K562 (cell line): ENCODE results near the gene GLIS2. TPM values are rescaled to one million over a fixed set of nuclear protein-coding genes. Genes with fewer than 3 reads are reported as not detected.

Experiments
- ATAC-seq: fragments of 200-7000 bp; cut with Tn5 transposase; 3 replicates; pipeline ENCODE4 v1.9.1; 2020; ENCODE audit warnings: moderate library complexity
- BruUV-seq: library from RNA; stranded (reverse); fragments of 400-500 nt; replicated peaks from 2 replicates; lab custom pipeline; 2021; lab: Mats Ljungman, UMichigan
- CTCF ChIA-PET: fragments of 300-600 bp; formaldehyde crosslinking; extraction: SDS; loops from one replicate; lab custom pipeline; 2021; ENCODE audit warnings: low intra/inter-chr PET ratio; lab: Yijun Ruan, JAX
- POLR2A ChIA-PET: fragments of 300-600, 350-650 bp; sonication (Branson Sonifier 250); formaldehyde crosslinking; extraction: SDS; loops from one replicate; lab custom pipeline; 2021; ENCODE audit warnings: antibody characterized with exemption, inconsistent platforms; lab: Yijun Ruan, JAX
- DNase-seq, 4 experiments: peaks; one replicate each; pipeline versions ENCODE4 v3.0.0 to v3.0.0-alpha.2; 2011 to 2018; ENCODE audit warnings: low spot score in 3 of 4, mixed read lengths in 3 of 4; ENCODE audit errors: extremely low read depth in 1 of 4
- FAIRE-seq: peaks from 2 replicates; lab custom pipeline; 2011; peaks lifted over from hg19 to GRCh38; lab: Jason Lieb, UNC
- H2AFZ ChIP-seq: 2 replicates; pipeline ENCODE4 v1.6.0; 2011; ENCODE audit warnings: low read depth, low read length, control low read depth, inconsistent platforms
- H3K27ac ChIP-seq: fragments of 200-600 bp; 3 replicates; pipeline ENCODE4 v1.8.0; 2011; ENCODE audit warnings: low read depth, mild to moderate bottlenecking, control low read depth, inconsistent platforms, low read length, moderate library complexity, mixed read lengths; ENCODE audit errors: extremely low read depth
- H3K27me3 ChIP-seq, 2 experiments: fragments of 300-600 bp in 1 of 2; 2 replicates in 1 of 2; 3 replicates in 1 of 2; pipeline versions ENCODE4 v1.6.0 to v1.8.0; 2011; ENCODE audit warnings: inconsistent platforms in 2 of 2, low read length in 2 of 2, mild to moderate bottlenecking in 1 of 2, mixed read lengths in 1 of 2, moderate library complexity in 1 of 2; ENCODE audit not compliant: control insufficient read depth in 2 of 2, insufficient read depth in 2 of 2
- H3K36me3 ChIP-seq: fragments of 300-600 bp; 3 replicates; pipeline ENCODE4 v1.8.0; 2011; ENCODE audit warnings: mild to moderate bottlenecking, low read length, inconsistent platforms; ENCODE audit not compliant: control insufficient read depth, insufficient read depth
- H3K4me1 ChIP-seq, 2 experiments: fragments of 200-600 bp in 1 of 2; replicated peaks in 1 of 2; 2 replicates in 1 of 2; 3 replicates in 1 of 2; pipeline versions ENCODE4 v1.5.1 to v1.8.0; 2011; ENCODE audit warnings: inconsistent platforms in 2 of 2, low read length in 2 of 2, mild to moderate bottlenecking in 1 of 2, mixed read lengths in 1 of 2, moderate library complexity in 1 of 2; ENCODE audit not compliant: control insufficient read depth in 2 of 2, insufficient read depth in 2 of 2
- H3K4me2 ChIP-seq: 2 replicates; pipeline ENCODE4 v1.6.1; 2011; ENCODE audit warnings: low read length, control low read depth, inconsistent platforms, mixed read lengths; ENCODE audit not compliant: insufficient read depth
- H3K4me3 ChIP-seq: fragments of 200-600 bp; sonication (generic), shearing (Covaris generic); 2 replicates; pipeline ENCODE4 v1.5.1; 2016; ENCODE audit warnings: control low read depth, inconsistent platforms
- H3K79me2 ChIP-seq: fragments of 200-600 bp; 3 replicates; pipeline ENCODE4 v1.8.0; 2011; ENCODE audit warnings: low read length, inconsistent platforms; ENCODE audit not compliant: control insufficient read depth, insufficient read depth
- H3K9ac ChIP-seq, 2 experiments: 2 replicates each; pipeline versions ENCODE4 v1.6.0 to v1.6.1; 2011; ENCODE audit warnings: low read depth in 2 of 2, low read length in 2 of 2, control low read depth in 1 of 2, inconsistent platforms in 1 of 2, mild to moderate bottlenecking in 1 of 2, mixed read lengths in 1 of 2; ENCODE audit not compliant: insufficient read depth in 1 of 2
- H3K9me1 ChIP-seq: one replicate; pipeline ENCODE4 v1.6.0; 2011; ENCODE audit warnings: inconsistent platforms, mild to moderate bottlenecking, low read length, moderate library complexity; ENCODE audit not compliant: control insufficient read depth, insufficient read depth
- H3K9me3 ChIP-seq: replicated peaks from 2 replicates; pipeline ENCODE4 v1.5.1; 2011; ENCODE audit warnings: low read depth, low read length, inconsistent platforms; ENCODE audit not compliant: control insufficient read depth, insufficient read depth
- H4K20me1 ChIP-seq: replicated peaks from 2 replicates; pipeline ENCODE4 v1.6.1; 2011; ENCODE audit warnings: low read length, inconsistent platforms, mixed read lengths; ENCODE audit not compliant: control insufficient read depth, insufficient read depth
- BRD9 ChIP-seq: fragments of 450-650 bp; IDR thresholded peaks from 2 replicates; pipeline ENCODE4 v1.6.1; 2018; ENCODE audit warnings: low read depth; ENCODE audit not compliant: partially characterized antibody
- CBFB ChIP-seq: sonication (generic); formaldehyde crosslinking; IDR thresholded peaks from 2 replicates; pipeline ENCODE4 v1.4.0; 2020; ENCODE audit warnings: mild to moderate bottlenecking, missing genetic modification reagents
- CHD2 ChIP-seq: IDR thresholded peaks from 2 replicates; pipeline ENCODE4 v1.6.1; 2011; ENCODE audit warnings: low read depth, low read length
- ETV6 ChIP-seq, 3 experiments: fragments of 150-350 bp in 1 of 3; sonication (generic) in 1 of 3; formaldehyde crosslinking in 1 of 3; IDR thresholded peaks; 2 replicates each; pipeline versions ENCODE4 v1.6.1 to v1.8.0; 2014 to 2022; ENCODE audit warnings: borderline replicate concordance in 2 of 3, low read depth in 2 of 3, antibody characterized with exemption in 1 of 3, low read length in 1 of 3, mild to moderate bottlenecking in 1 of 3, missing genetic modification reagents in 1 of 3
- HNRNPK ChIP-seq: fragments of 200-400 bp; formaldehyde crosslinking; IDR thresholded peaks from one replicate; pipeline ENCODE4 v1.6.1; 2018; ENCODE audit warnings: mild to moderate bottlenecking, low read depth, low read length; ENCODE audit not compliant: poor library complexity, severe bottlenecking
- MAFK ChIP-seq: IDR thresholded peaks from 2 replicates; pipeline ENCODE4 v1.6.1; 2011; ENCODE audit warnings: low read length, improper control_type of control experiment
- RBM25 ChIP-seq: fragments of 200-400 bp; formaldehyde crosslinking; IDR thresholded peaks from 2 replicates; pipeline ENCODE4 v1.6.1; 2018; ENCODE audit warnings: low read length, low read depth, moderate library complexity; ENCODE audit not compliant: severe bottlenecking
- SMAD1 ChIP-seq: fragments of 150-350 bp; IDR thresholded peaks from 2 replicates; pipeline ENCODE4 v1.6.1; 2014; ENCODE audit warnings: low read length, low read depth; ENCODE audit not compliant: partially characterized antibody
- THAP12 ChIP-seq: fragments of 250-450 bp; sonication (Bioruptor Pico); IDR thresholded peaks from 2 replicates; pipeline ENCODE4 v1.9.0; 2021; ENCODE audit warnings: mild to moderate bottlenecking, inconsistent platforms
- TRIM28 ChIP-seq: fragments of 450-650 bp; IDR thresholded peaks from 2 replicates; pipeline ENCODE4 v1.6.1; 2017
- ZNF253 ChIP-seq: fragments of 250-450 bp; sonication (Bioruptor Pico); conservative IDR thresholded peaks from 2 replicates; pipeline ENCODE4 v1.6.1; 2021; ENCODE audit warnings: mild to moderate bottlenecking
- ZNF384 ChIP-seq: IDR thresholded peaks from 2 replicates; pipeline ENCODE4 v1.6.1; 2012; ENCODE audit warnings: low read depth, low read length, improper control_type of control experiment
- WGBS: fragments of 100-300 bp; shearing (Covaris generic); methylation state at CpG from one replicate; pipeline ENCODE4 v1.1.6; 2016; ENCODE audit warnings: low coverage, mixed read lengths; ENCODE audit not compliant: insufficient coverage; ENCODE audit errors: missing lambda C conversion rate; 5-methylcytosine and 5-hydroxymethylcytosine counted together
- in situ Hi-C: fragments of 300-500 bp; cut with MboI; formaldehyde crosslinking; loops from 4 replicates; pipeline ENCODE4 v1.15.0; 2018; ENCODE audit warnings: inconsistent platforms, mixed read lengths
- intact Hi-C: fragments of 100-400 bp; cut with micrococcal nuclease; formaldehyde crosslinking; loops from 2 replicates; pipeline ENCODE4 v1.14.2; 2022
- polyA plus RNA-seq, 8 experiments: library from polyadenylated mRNA; depleted of rRNA in 4 of 8; stranded (reverse) in 5 of 8; unstranded in 3 of 8; fragments of >200 nt; fragmentation: Nextera tagmentation in 2 of 8; fragmentation: Illumina TruSeq in 1 of 8; extraction: Ambion mirVana in 2 of 8; extraction: Trizol in 1 of 8; gene quantifications; 2 replicates each; pipeline versions ENCODE4 v1.2.1 to v1.2.3, GENCODE V29; 2011 to 2014; ENCODE audit warnings: inconsistent platforms in 1 of 8, missing spikeins in 1 of 8
- total RNA-seq, 7 experiments: library from RNA; depleted of rRNA in 6 of 7; stranded (reverse); fragments of >200 nt in 6 of 7; fragmentation: Illumina TruSeq in 2 of 7; extraction: Trizol in 2 of 7; gene quantifications; 2 replicates each; pipeline versions ENCODE4 v1.2.1 to v1.2.3, GENCODE V29; 2011 to 2021; ENCODE audit warnings: low replicate concordance in 1 of 7
- TF ChIP-seq, protein P1 (sequence below): fragments of 450-650 bp; formaldehyde crosslinking; IDR thresholded peaks from 2 replicates; pipeline ENCODE4 v1.4.0; 2020; ENCODE audit warnings: mild to moderate bottlenecking, moderate library complexity
- TF ChIP-seq, protein P2 (sequence below): fragments of 250-450 bp; sonication (Bioruptor Pico); IDR thresholded peaks from 2 replicates; pipeline ENCODE4 v1.8.0; 2021; ENCODE audit warnings: moderate library complexity, mild to moderate bottlenecking, inconsistent platforms

GLIS2 gene
- total and polyA plus RNA-seq, 9 of the 15 experiments (the other 6 are each of a cell fraction or from before 2014, with no cell fraction given): 0.10 to 9.0 (median 0.57) TPM

- TF ChIP-seq ETV6 (IDR thresholded peaks at IDR 0.05; ENCODE audit: borderline replicate concordance in 1 of 2, low read depth in 2 of 2, low read length in 1 of 2) (no peak), ETV6 (CRISPR knock-in tag; IDR thresholded peaks at IDR 0.05; ENCODE audit: borderline replicate concordance) (no peak)
Measured at GRCh38 chr16:4290236-4290830, 25.5 kb upstream of the GLIS2 start (continued).

DNA sequence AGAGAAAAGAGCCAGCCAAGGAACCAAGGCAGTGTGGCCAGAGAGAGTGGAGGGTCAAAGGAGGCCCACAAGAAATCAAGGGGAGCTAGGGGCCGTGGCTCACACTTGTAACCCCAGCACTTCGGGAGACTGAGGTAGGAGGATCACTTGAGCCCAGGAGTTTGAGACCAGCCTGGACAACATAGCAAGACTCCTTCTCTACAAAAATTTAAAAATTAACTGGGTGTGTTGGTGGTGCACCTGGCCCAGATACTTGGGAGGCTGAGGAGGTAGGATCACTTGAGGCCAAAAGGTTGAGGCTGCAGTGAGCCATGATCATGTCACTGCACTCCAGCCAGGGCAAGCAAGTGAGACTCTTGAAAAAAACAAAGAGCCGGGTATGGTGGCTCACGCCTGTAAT, 24.2 kb upstream of the GLIS2 start:
- Histone ChIP-seq H3K79me2 (no peaks in the 10 kb centered on the region), H3K9ac (no peak overlapping the region), H3K9me1 (no peaks in the 10 kb centered on the region), H3K27me3 (no peaks in the 10 kb centered on the region), H3K27ac (no peak overlapping the region), H3K9me3 (no peaks in the 10 kb centered on the region), H3K36me3 (no peaks in the 10 kb centered on the region), H3K4me2 (no peak overlapping the region), H4K20me1 (no peaks in the 10 kb centered on the region), H3K4me3 (no peak overlapping the region), H2AFZ (no peak overlapping the region), H3K4me1 (peaks cover 3 to 27% of the 10 kb centered on the region in 2 experiments; a peak in 3 of 5 replicates)
- intact Hi-C loops: no loop called here
- ChIA-PET POLR2A (no interaction called here), CTCF (no interaction called here)
- WGBS: 57% methylated on average over 4 of the region's 4 CpGs
- BruUV-seq: no TSS peak
- in situ Hi-C loops: no loop called here
- FAIRE-seq (no peak), DNase-seq (no peak), ATAC-seq (no peak)
- no peak for TF ChIP-seq HNRNPK
- no peak for TF ChIP-seq RBM25
- no peak for TF ChIP-seq MAFK
- TF ChIP-seq ZNF384: no peak
- TF ChIP-seq, protein P1, sequence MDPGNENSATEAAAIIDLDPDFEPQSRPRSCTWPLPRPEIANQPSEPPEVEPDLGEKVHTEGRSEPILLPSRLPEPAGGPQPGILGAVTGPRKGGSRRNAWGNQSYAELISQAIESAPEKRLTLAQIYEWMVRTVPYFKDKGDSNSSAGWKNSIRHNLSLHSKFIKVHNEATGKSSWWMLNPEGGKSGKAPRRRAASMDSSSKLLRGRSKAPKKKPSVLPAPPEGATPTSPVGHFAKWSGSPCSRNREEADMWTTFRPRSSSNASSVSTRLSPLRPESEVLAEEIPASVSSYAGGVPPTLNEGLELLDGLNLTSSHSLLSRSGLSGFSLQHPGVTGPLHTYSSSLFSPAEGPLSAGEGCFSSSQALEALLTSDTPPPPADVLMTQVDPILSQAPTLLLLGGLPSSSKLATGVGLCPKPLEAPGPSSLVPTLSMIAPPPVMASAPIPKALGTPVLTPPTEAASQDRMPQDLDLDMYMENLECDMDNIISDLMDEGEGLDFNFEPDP: no peak
- no peak for TF ChIP-seq BRD9
- TF ChIP-seq CHD2: no peak
- no peak for TF ChIP-seq THAP12 (CRISPR knock-in tag)
- TF ChIP-seq, protein P2, sequence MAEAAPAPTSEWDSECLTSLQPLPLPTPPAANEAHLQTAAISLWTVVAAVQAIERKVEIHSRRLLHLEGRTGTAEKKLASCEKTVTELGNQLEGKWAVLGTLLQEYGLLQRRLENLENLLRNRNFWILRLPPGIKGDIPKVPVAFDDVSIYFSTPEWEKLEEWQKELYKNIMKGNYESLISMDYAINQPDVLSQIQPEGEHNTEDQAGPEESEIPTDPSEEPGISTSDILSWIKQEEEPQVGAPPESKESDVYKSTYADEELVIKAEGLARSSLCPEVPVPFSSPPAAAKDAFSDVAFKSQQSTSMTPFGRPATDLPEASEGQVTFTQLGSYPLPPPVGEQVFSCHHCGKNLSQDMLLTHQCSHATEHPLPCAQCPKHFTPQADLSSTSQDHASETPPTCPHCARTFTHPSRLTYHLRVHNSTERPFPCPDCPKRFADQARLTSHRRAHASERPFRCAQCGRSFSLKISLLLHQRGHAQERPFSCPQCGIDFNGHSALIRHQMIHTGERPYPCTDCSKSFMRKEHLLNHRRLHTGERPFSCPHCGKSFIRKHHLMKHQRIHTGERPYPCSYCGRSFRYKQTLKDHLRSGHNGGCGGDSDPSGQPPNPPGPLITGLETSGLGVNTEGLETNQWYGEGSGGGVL (CRISPR knock-in tag): no peak
- TF ChIP-seq TRIM28: no peak
- TF ChIP-seq SMAD1: no peak
- TF ChIP-seq ZNF253 (CRISPR knock-in tag): no peak
- TF ChIP-seq CBFB: no peak
